Endothelial cell of umbilical vein (primary cell): ENCODE measurements around the gene GTF2IRD1.

Source experiments
- JUN ChIP-seq: IDR thresholded peaks from 2 replicates; pipeline ENCODE4 v1.6.1; 2011; ENCODE audit warnings: borderline replicate concordance, low read depth; ENCODE audit not compliant: insufficient read length, insufficient read depth
- POLR2A ChIP-seq: IDR thresholded peaks from 2 replicates; pipeline ENCODE4 v1.6.1; 2012; ENCODE audit warnings: low read depth, mild to moderate bottlenecking, control low read depth, low read length
- TF ChIP-seq, protein P1 (sequence below), 2 donors: IDR thresholded peaks; 1 replicate in 1 of 2; 2 replicates in 1 of 2; pipeline ENCODE4 v1.5.1; 2011; ENCODE audit warnings: low read length in 2 of 2, mild to moderate bottlenecking in 2 of 2, moderate library complexity in 2 of 2, control low read depth in 1 of 2, inconsistent platforms in 1 of 2, low read depth in 1 of 2; ENCODE audit not compliant: insufficient read depth in 1 of 2; ENCODE audit errors: extremely low read depth in 1 of 2

GRCh38 chr7:74515276-74515675 lies 61.6 kb downstream of the GTF2IRD1 start:
- no peak for TF ChIP-seq JUN
- TF ChIP-seq, protein P1, sequence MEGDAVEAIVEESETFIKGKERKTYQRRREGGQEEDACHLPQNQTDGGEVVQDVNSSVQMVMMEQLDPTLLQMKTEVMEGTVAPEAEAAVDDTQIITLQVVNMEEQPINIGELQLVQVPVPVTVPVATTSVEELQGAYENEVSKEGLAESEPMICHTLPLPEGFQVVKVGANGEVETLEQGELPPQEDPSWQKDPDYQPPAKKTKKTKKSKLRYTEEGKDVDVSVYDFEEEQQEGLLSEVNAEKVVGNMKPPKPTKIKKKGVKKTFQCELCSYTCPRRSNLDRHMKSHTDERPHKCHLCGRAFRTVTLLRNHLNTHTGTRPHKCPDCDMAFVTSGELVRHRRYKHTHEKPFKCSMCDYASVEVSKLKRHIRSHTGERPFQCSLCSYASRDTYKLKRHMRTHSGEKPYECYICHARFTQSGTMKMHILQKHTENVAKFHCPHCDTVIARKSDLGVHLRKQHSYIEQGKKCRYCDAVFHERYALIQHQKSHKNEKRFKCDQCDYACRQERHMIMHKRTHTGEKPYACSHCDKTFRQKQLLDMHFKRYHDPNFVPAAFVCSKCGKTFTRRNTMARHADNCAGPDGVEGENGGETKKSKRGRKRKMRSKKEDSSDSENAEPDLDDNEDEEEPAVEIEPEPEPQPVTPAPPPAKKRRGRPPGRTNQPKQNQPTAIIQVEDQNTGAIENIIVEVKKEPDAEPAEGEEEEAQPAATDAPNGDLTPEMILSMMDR (IDR thresholded peaks at IDR 0.05; ENCODE audit: extremely low read depth in 1 of 2, insufficient read depth in 1 of 2, low read depth in 1 of 2, low read length in 2 of 2): no peak
- TF ChIP-seq POLR2A: no peak
